ENCODE measurements around the gene ZNF627.
"Not testable (repeated sequence)": the region's sequence is repeated elsewhere in the genome, so short reads cannot be mapped to it uniquely, and the experiment has no call there.

The ZNF627 gene

GRCh38 chr19:11597202-11598102, at the start of gene ZNF627:
ZNF627 (plus strand) TSS chr19:11597483; CDS start chr19:11597628, 145 bp downstream.
- DNase-seq, result peak; percentile 98

- DNase-seq, result no peak
Measured at GRCh38 chr19:11547929-11548700, 49.2 kb upstream of the ZNF627 start.

- DNase-seq, result no peak
Measured at GRCh38 chr19:11549386-11549953, 47.8 kb upstream of the ZNF627 start.

- no peak for DNase-seq
Measured at GRCh38 chr19:11550265-11550664, 47.0 kb upstream of the ZNF627 start.

- no peak for DNase-seq
Measured at GRCh38 chr19:11551603-11552235, 45.6 kb upstream of the ZNF627 start.

GRCh38 chr19:11552666-11553372, 44.5 kb upstream of the ZNF627 start:
- DNase-seq, result no peak

- DNase-seq, result no peak
Measured at GRCh38 chr19:11554160-11554559, 43.1 kb upstream of the ZNF627 start.

- DNase-seq, result no peak
Measured at GRCh38 chr19:11555246-11555645, 42.0 kb upstream of the ZNF627 start.

GRCh38 chr19:11556634-11557420, 40.5 kb upstream of the ZNF627 start:
- no peak for DNase-seq

- DNase-seq, result peak; percentile 96
Measured at GRCh38 chr19:11558881-11559828, 38.1 kb upstream of the ZNF627 start, which contains the start of gene ELOF1. ELOF1 (minus strand) TSS chr19:11559230; CDS start chr19:11554347, 4,883 bp downstream.

GRCh38 chr19:11560404-11561051, 36.8 kb upstream of the ZNF627 start:
- DNase-seq, result no peak

GRCh38 chr19:11563532-11563931, 33.8 kb upstream of the ZNF627 start:
- DNase-seq, result no peak

GRCh38 chr19:11564082-11564807, 33.0 kb upstream of the ZNF627 start:
- not testable (repeated sequence) for DNase-seq

- DNase-seq, result not testable (repeated sequence)
Measured at GRCh38 chr19:11565649-11565980, 31.7 kb upstream of the ZNF627 start.

- DNase-seq, result no peak
Measured at GRCh38 chr19:11566164-11566563, 31.1 kb upstream of the ZNF627 start.

- no peak for DNase-seq
Measured at GRCh38 chr19:11570039-11570462, 27.2 kb upstream of the ZNF627 start.

GRCh38 chr19:11573354-11573753, 23.9 kb upstream of the ZNF627 start:
- DNase-seq, result not testable (repeated sequence)

- DNase-seq, result not testable (repeated sequence)
Measured at GRCh38 chr19:11573763-11574162, 23.5 kb upstream of the ZNF627 start.

- DNase-seq, result no peak
Measured at GRCh38 chr19:11574689-11575088, 22.6 kb upstream of the ZNF627 start.

Measured in activated CD8-positive, alpha-beta memory T cell treated with anti-CD3 and anti-CD28 coated beads for 24 hours (primary cell).